GM18858 (cell line): ENCODE data around the gene RIT2.

Source experiments
- ATAC-seq: cut with Tn5 transposase; IDR thresholded peaks from one replicate; pipeline ENCODE4 v1.9.1; 2021; ENCODE audit not compliant: unreplicated experiment

Gene RIT2

DNA sequence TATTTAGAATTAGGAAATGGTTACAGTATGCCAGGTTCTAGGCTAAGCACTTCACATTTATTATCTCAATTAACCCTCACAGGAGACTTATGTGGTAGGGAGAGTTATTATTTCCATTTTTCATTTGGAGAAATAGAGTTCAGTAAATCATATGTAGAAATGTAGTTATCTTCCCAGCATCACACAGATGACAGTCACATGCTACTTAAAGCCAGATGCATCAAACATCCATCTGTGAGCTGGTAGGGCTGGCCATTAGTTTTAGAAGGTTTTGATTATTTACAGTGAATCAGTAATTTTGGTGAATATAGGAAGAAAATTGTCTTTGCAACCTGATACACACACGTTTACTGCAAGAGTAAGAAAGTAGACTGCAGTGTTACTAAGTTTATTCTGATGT is 97.9 kb downstream of the RIT2 start:
- no peak for ATAC-seq

GRCh38 chr18:43013486-43013885 is 102.0 kb downstream of the RIT2 start:
- no peak for ATAC-seq

DNA sequence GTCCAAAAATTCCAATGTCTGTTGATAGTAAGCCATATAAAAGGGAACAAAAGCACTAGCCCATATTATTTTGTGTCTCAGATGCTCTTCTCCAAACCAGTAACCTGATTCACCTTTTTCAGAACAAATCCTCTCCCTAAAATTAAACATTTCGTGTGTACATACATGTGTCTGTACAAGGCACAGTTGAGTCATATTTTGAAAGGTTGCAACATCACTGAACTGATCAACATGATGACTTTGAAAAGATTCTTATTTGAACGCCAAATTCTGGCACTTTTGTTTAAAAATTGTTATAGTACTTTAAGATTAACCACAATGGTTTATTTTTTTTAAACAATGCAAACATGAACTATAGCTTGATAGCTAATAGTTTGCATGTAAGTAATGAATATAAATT is 102.5 kb downstream of the RIT2 start:
- ATAC-seq = no peak

DNA sequence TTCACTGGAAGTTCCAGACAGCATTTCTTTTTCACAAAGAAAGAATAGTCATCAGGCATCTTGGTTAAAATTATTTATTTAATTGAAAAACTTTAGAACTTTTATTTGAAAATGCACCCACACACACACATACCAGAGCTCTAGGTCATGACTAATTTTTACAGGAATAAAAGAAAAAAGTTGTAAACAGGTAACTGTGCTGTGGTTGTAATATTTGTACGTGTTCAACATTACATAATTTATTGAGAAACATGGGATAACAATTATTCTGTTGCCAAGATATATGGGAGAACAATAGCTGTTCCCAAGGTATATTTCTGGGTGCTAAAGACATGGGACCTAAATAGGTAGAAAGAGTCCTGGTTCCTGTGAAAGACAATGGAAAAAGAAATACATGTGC is 104.9 kb downstream of the RIT2 start:
- no peak for ATAC-seq

DNA sequence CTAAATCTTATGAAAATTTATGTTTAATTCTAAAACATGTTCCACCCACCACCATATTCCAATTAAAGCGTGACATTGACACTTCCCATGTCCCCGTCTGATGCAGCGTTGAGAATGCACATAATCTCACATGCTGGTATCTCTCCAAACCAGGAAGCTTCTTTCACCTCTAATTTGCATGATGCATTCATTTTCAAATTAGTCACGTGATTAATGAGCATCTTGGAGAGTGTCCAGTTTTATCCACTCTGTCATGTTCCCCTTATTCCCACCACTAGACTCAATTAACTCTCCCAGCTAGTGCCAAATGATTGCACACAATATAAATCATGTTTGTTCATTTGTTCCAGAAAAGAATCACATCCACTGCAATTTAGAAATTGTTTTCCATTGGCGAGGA is 105.8 kb downstream of the RIT2 start:
- no peak for ATAC-seq

DNA sequence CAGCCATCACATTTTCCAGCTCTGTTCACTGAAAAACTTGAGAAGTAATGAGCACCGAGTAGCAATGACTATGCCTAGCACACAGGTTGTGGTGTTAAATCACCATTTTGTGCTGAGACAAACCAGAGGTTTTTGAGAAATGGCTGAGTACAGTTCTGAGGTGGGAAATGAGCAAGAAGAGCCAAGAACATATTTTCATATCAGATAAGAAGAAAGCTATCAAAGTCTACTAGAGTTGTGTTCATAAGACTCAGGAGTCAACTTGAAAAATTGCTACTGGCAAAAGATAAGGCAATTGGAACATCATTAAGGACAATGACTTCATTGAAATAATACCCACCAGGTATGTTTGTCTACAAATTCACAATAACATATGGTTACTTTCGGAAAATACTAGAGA is 108.1 kb downstream of the RIT2 start:
- no peak for ATAC-seq

- ATAC-seq = no peak
These were observed 111.1 kb downstream of the RIT2 start for GRCh38 chr18:43004421-43004820.

GRCh38 chr18:43001821-43002220 is 113.7 kb downstream of the RIT2 start:
- no peak for ATAC-seq

DNA sequence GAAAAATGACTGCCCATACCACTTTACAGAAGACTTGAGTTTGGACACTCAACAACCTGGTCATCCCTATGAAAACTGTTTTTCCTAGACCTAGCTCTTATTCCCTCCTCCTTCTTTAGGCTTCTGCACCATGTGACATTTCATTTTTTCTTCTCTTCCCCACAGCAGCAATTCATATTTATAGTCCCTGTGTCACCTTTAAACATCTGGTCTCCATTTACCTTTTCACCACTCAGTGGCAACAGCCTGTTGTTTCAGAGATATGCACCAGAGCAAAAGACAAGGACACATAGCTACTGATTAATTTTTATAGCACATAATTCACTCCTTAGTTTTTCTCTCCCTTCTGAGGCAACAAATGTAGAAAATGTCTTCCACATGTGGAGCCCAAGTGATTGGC is 118.7 kb downstream of the RIT2 start:
- no peak for ATAC-seq

DNA sequence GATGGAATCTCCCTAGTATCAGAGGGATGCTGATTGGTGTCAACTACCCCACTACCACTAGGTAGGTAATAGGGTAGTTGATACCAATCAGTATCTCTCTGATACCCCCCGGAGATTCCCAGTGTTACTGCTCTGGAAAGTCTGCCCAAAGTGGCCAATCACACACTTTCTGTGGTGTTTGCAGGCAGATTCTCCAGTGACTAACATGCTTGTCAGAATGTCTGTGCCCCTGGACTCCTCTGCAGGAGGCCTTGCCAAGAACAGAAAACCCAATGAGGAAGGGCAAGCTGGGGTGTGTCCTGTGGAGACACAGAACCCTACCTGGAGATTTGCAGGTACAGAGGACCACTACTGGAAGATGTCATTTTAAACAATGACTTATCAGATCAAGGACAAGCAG is 135.1 kb downstream of the RIT2 start:
- no peak for ATAC-seq

DNA sequence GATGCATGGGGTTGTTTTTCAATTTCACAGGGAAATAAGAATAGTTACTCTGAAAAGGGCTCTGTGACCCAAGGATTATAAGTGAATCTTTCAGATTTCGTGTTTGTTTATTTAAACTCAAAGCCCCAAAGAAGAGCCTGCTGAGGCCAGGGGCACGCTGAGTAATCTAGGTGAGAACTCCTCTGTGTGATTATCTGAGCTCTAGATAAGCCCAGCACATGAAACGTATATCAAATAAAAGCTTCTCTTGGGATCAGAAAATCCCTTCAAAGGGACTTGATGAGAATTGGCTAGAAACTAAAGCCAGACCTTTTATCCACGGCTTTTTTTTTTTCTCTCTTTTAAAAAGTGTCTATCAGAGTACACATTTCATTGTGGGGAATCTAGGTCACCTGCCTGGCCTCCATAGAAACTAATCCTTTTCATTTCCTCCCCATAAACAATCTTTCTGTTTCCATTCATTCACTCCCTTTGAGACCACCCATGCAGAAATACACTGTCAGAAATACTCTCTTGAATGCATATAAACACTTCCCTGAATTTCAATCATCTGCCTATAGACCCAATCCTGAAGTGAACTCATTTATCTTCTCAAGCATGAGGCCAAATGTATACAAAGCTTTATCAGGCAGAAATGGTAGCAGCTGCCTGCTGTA is 137.4 kb downstream of the RIT2 start:
- no peak for ATAC-seq

- no peak for ATAC-seq
These were observed 138.5 kb downstream of the RIT2 start for GRCh38 chr18:42976869-42977590.

DNA sequence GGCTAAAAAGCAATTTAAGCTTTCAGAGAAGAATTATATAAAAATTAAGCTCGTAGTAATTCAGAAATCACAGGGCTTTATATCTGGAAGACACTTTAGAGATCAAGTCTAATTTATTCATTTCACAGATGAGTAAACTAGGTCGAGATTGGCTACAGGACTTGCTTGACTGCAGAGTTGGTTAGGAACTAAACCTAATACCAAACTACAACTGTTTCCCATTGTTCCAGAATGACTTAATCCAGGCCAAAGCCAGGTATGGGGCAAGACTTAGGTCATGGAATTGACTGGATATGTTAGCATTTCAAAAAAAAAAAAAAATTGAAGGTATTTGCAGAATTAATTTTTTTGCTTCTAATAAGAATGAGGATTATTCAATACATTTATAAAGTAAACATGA is 146.1 kb downstream of the RIT2 start:
- no peak for ATAC-seq

DNA sequence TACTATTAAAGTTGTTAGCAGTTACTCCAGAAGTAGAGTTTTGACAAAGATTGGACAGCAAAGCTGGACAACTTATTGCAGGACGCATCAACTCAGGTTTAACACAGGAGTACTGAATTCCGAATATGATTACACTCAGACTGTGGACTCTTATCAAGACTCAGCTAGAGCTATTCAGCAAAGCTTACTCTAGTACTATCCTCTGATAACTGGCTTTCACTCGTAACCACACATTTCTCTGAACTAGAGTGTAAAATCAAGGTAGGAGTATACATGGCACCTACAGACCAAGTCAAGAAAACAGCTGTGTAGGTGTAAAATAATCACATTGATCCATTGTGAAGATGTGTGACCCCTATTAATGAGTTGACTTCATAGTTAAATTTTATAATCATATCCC is 154.2 kb downstream of the RIT2 start:
- ATAC-seq = no peak

DNA sequence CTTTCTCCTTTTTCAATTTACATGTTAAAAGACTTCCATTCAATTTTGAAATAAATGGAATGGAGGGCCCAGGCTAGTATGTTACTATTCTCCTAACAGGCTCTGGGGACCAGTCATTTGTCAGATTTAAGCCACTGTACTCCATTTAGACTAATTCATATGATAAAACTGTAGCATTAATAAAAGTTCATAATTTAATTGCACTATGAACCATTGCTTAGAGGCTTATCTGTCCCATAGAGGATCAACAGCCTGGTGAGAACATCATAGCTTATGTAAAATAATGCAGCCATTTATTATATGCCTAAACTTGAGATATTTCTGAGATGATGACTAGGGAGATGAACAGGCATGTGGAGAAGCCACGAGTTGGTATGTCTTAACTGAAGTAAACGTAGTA is 156.0 kb downstream of the RIT2 start:
- no peak for ATAC-seq

- no peak for ATAC-seq
These were observed 157.1 kb downstream of the RIT2 start for GRCh38 chr18:42958353-42958752.

GRCh38 chr18:42956287-42956686 is 159.2 kb downstream of the RIT2 start:
- no peak for ATAC-seq

DNA sequence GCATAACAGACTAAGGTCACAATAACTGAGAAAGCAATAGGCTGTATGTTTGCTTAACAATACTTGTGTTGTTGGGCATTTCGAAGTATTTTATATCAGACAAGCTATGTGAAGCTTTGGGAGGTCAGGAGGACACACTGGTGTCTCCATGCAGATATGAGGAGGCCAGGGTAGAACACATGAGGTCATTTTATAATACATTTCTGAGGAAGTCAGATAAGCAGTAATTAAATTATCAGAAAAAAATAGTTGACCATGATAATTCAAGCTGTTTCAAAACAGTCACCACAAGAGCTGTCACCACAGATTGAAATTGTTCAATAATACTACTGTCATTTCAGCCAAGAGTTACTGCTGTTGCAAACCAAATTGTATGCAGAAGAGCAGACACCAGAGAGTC is 160.6 kb downstream of the RIT2 start:
- no peak for ATAC-seq

GRCh38 chr18:42953306-42953705 is 162.2 kb downstream of the RIT2 start:
- ATAC-seq = no peak

- no peak for ATAC-seq
These were observed 164.8 kb downstream of the RIT2 start for GRCh38 chr18:42950732-42951131.

GRCh38 chr18:42948831-42949230 is 166.7 kb downstream of the RIT2 start:
- no peak for ATAC-seq

GRCh38 chr18:42941860-42942259 is 173.6 kb downstream of the RIT2 start:
- no peak for ATAC-seq

GRCh38 chr18:42941021-42941420 is 174.5 kb downstream of the RIT2 start:
- ATAC-seq = no peak
